HEK293 (cell line): ENCODE data around the gene CEP20.

Experiments used
- CTCF ChIA-PET: fragments of 350-600 bp; formaldehyde crosslinking; extraction: SDS; loops from one replicate; lab custom pipeline; 2021; ENCODE audit warnings: antibody characterized with exemption; lab: Yijun Ruan, JAX
- POLR2A ChIA-PET: fragments of 300-600 bp; formaldehyde crosslinking; extraction: SDS; loops from one replicate; lab custom pipeline; 2020; ENCODE audit warnings: antibody characterized with exemption, inconsistent platforms; lab: Yijun Ruan, JAX
- H3K27ac ChIP-seq: fragments of 200-500 bp; sonication (Bioruptor generic); 2 replicates; pipeline ENCODE4 v1.5.1; 2014; ENCODE audit warnings: low read depth, low read length, control low read depth, inconsistent platforms; ENCODE audit errors: extremely low read depth
- H3K36me3 ChIP-seq, 2 experiments: fragments of 200-500 bp in 1 of 2; sonication (Bioruptor generic) in 1 of 2; 1 replicate in 1 of 2; 2 replicates in 1 of 2; pipeline ENCODE4 v1.5.1; 2014 to 2017; ENCODE audit warnings: inconsistent platforms in 2 of 2, low read length in 2 of 2; ENCODE audit not compliant: control insufficient read depth in 2 of 2, insufficient read depth in 1 of 2
- H3K4me1 ChIP-seq: fragments of 200-500 bp; sonication (Bioruptor generic); 2 replicates; pipeline ENCODE4 v1.5.1; 2014; ENCODE audit warnings: mild to moderate bottlenecking, low read length, inconsistent platforms; ENCODE audit not compliant: control insufficient read depth, insufficient read depth
- H3K4me3 ChIP-seq: 2 replicates; pipeline ENCODE4 v1.5.1; 2011; ENCODE audit warnings: low read depth, mild to moderate bottlenecking, control low read depth, low read length, moderate library complexity
- H3K9me3 ChIP-seq: fragments of 200-500 bp; sonication (Bioruptor generic); 2 replicates; pipeline ENCODE4 v1.5.1; 2014; ENCODE audit warnings: low read depth, low read length, inconsistent platforms; ENCODE audit not compliant: control insufficient read depth, insufficient read depth
- BCL6B ChIP-seq: fragments of 450-650 bp; formaldehyde crosslinking; IDR thresholded peaks from 2 replicates; pipeline ENCODE4 v1.5.1; 2017; ENCODE audit warnings: missing biosample characterization, missing genetic modification characterization
- HIC1 ChIP-seq: fragments of 450-650 bp; formaldehyde crosslinking; IDR thresholded peaks from 2 replicates; pipeline ENCODE4 v1.5.1; 2016; ENCODE audit warnings: missing biosample characterization, missing genetic modification characterization
- KLF1 ChIP-seq: fragments of 450-650 bp; formaldehyde crosslinking; IDR thresholded peaks from 2 replicates; pipeline ENCODE4 v1.5.1; 2016; ENCODE audit warnings: missing biosample characterization, missing genetic modification characterization
- PRDM1 ChIP-seq: fragments of 450-650 bp; formaldehyde crosslinking; IDR thresholded peaks from 2 replicates; pipeline ENCODE4; 2016; ENCODE audit warnings: missing biosample characterization, missing genetic modification characterization
- SALL2 ChIP-seq: fragments of 450-650 bp; formaldehyde crosslinking; IDR thresholded peaks from 2 replicates; pipeline ENCODE4 v1.5.0; 2017; ENCODE audit warnings: missing biosample characterization, mild to moderate bottlenecking, missing genetic modification characterization, borderline replicate concordance
- TCF7L2 ChIP-seq: IDR thresholded peaks from 2 replicates; pipeline ENCODE4 v1.6.1; 2011; ENCODE audit warnings: low read depth, mild to moderate bottlenecking, inconsistent platforms, low read length, moderate library complexity, borderline replicate concordance
- WT1 ChIP-seq: fragments of 450-650 bp; formaldehyde crosslinking; IDR thresholded peaks from 2 replicates; pipeline ENCODE4 v1.5.1; 2016; ENCODE audit warnings: missing biosample characterization, missing genetic modification characterization
- ZFHX2 ChIP-seq: fragments of 450-650 bp; formaldehyde crosslinking; conservative IDR thresholded peaks from 2 replicates; pipeline ENCODE4 v1.5.1; 2016; ENCODE audit warnings: missing biosample characterization, missing genetic modification characterization
- ZNF114 ChIP-seq: fragments of 450-650 bp; formaldehyde crosslinking; IDR thresholded peaks from 2 replicates; pipeline ENCODE4 v1.5.0; 2017; ENCODE audit warnings: missing biosample characterization, missing genetic modification characterization
- ZNF175 ChIP-seq: fragments of 450-650 bp; formaldehyde crosslinking; IDR thresholded peaks from 2 replicates; pipeline ENCODE4 v1.5.1; 2016; ENCODE audit warnings: missing biosample characterization, missing genetic modification characterization
- ZNF366 ChIP-seq: fragments of 450-650 bp; formaldehyde crosslinking; conservative IDR thresholded peaks from 2 replicates; pipeline ENCODE4 v1.5.1; 2016; ENCODE audit warnings: missing biosample characterization, missing genetic modification characterization
- ZNF394 ChIP-seq: fragments of 450-650 bp; formaldehyde crosslinking; IDR thresholded peaks from 2 replicates; pipeline ENCODE4 v1.5.1; 2016; ENCODE audit warnings: missing biosample characterization, missing genetic modification characterization, mild to moderate bottlenecking, moderate library complexity, borderline replicate concordance
- ZNF449 ChIP-seq: fragments of 450-650 bp; formaldehyde crosslinking; IDR thresholded peaks from 2 replicates; pipeline ENCODE4 v1.5.1; 2017; ENCODE audit warnings: missing biosample characterization, mild to moderate bottlenecking, missing genetic modification characterization, moderate library complexity
- ZNF558 ChIP-seq: fragments of 450-650 bp; formaldehyde crosslinking; IDR thresholded peaks from 2 replicates; pipeline ENCODE4 v1.5.1; 2016; ENCODE audit warnings: missing biosample characterization, missing genetic modification characterization
- ZNF610 ChIP-seq: fragments of 450-650 bp; formaldehyde crosslinking; IDR thresholded peaks from 2 replicates; pipeline ENCODE4 v1.5.1; 2016; ENCODE audit warnings: missing biosample characterization, missing genetic modification characterization, borderline replicate concordance
- ZNF624 ChIP-seq: fragments of 450-650 bp; formaldehyde crosslinking; IDR thresholded peaks from 2 replicates; pipeline ENCODE4 v1.5.1; 2017; ENCODE audit warnings: missing biosample characterization, missing genetic modification characterization
- ZXDB ChIP-seq: fragments of 450-650 bp; formaldehyde crosslinking; IDR thresholded peaks from 2 replicates; pipeline ENCODE4 v1.5.1; 2016; ENCODE audit warnings: missing biosample characterization, missing genetic modification characterization
- TF ChIP-seq, protein P1 (sequence below): fragments of 450-650 bp; formaldehyde crosslinking; IDR thresholded peaks from 2 replicates; pipeline ENCODE4 v1.5.1; 2016; ENCODE audit warnings: missing biosample characterization, missing genetic modification characterization

Gene CEP20

DNA sequence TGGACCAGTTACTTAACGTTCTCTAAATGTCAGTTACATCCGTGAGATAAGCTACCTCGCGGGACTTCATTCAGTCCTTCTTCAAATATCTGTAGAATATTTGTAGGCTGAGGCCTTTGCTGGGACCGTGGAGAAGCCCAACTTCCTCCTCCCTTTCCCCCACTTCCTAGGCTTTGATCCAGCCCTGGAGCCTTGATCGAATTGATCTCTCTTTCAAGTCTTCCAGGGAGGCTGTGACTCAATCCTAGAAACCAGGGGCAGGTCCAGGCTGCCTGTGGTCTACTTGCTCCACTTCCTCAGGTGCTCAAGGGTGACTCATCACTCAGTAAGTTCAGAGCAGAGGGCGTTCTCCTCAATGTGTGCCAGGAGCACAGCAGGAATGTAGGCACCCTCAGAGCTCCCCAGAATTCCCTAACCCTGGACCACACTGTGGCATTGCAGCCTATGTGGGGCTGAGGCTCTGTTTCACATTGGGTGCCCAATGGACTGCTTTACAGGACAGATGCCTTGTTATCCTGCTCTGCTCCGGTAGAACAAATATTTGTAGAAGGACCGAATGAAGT lies 11.2 kb upstream of the CEP20 start (continued):
- TF ChIP-seq ZNF394 (tag by site-specific recombination) (peak; percentile 60; the same call in 1 of the 2 replicates), SALL2 (tag by site-specific recombination) (no peak), ZNF114 (tag by site-specific recombination) (no peak), BCL6B (tag by site-specific recombination) (0 out of 2 replicates have a peak, but pooled peaks have one; percentile 15), KLF1 (tag by site-specific recombination) (0 out of 2 replicates have a peak, but pooled peaks have one; percentile 46), ZNF449 (0 out of 2 replicates have a peak, but pooled peaks have one; percentile 35), ZNF366 (tag by site-specific recombination) (peak; percentile 62), PRDM1 (tag by site-specific recombination) (peak; percentile 39; the same call in 1 of the 2 replicates), HIC1 (tag by site-specific recombination) (no peak)
- TF ChIP-seq, all 188 proteins: peak for 14

DNA sequence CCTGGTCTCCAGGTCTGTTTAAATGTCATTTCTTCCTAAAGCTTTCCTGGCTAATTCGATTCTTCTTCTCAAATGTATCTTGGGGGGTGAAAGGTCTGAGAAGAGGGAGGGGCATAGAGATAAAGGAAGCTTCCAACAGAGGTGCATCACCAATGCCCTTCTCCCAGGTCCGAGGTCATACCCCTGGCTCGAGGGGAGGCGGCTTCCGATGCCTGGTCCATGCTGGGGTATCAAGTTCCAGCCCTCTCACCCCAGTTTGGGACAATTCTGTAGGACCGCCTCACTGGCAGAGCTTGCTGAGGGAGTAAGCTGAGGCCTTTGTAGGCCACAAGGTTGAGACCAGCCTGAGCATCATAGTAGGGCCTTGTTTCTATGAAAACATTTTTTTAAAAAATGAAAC lies 10.3 kb upstream of the CEP20 start:
- Histone ChIP-seq H3K9me3 (no peaks in the 10 kb centered on the region), H3K4me3 (no peak overlapping the region), H3K36me3 (no peaks in the 10 kb centered on the region), H3K27ac (no peak overlapping the region), H3K4me1 (0 out of 2 replicates have a peak, but pooled peaks cover 2% of the 10 kb centered on the region)
- CTCF ChIA-PET, result no interaction called here
- POLR2A ChIA-PET, result interaction anchor here (2.1 kb wide), 1 partner anchor 10 kb away, joined by 18 read pairs; the partner anchor contains the start of gene CEP20
- TF ChIP-seq ZNF624 (tag by site-specific recombination) (no peak), ZNF558 (tag by site-specific recombination) (no peak), ZXDB (tag by site-specific recombination) (no peak), WT1 (tag by site-specific recombination) (no peak), ZFHX2 (no peak), ZNF175 (tag by site-specific recombination) (no peak), ZNF610 (no peak), TCF7L2 (no peak)
- TF ChIP-seq, protein P1, sequence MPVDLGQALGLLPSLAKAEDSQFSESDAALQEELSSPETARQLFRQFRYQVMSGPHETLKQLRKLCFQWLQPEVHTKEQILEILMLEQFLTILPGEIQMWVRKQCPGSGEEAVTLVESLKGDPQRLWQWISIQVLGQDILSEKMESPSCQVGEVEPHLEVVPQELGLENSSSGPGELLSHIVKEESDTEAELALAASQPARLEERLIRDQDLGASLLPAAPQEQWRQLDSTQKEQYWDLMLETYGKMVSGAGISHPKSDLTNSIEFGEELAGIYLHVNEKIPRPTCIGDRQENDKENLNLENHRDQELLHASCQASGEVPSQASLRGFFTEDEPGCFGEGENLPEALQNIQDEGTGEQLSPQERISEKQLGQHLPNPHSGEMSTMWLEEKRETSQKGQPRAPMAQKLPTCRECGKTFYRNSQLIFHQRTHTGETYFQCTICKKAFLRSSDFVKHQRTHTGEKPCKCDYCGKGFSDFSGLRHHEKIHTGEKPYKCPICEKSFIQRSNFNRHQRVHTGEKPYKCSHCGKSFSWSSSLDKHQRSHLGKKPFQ (tag by site-specific recombination), result no peak
